ENCODE measurements around the gene ADCY2.

Gene ADCY2

DNA sequence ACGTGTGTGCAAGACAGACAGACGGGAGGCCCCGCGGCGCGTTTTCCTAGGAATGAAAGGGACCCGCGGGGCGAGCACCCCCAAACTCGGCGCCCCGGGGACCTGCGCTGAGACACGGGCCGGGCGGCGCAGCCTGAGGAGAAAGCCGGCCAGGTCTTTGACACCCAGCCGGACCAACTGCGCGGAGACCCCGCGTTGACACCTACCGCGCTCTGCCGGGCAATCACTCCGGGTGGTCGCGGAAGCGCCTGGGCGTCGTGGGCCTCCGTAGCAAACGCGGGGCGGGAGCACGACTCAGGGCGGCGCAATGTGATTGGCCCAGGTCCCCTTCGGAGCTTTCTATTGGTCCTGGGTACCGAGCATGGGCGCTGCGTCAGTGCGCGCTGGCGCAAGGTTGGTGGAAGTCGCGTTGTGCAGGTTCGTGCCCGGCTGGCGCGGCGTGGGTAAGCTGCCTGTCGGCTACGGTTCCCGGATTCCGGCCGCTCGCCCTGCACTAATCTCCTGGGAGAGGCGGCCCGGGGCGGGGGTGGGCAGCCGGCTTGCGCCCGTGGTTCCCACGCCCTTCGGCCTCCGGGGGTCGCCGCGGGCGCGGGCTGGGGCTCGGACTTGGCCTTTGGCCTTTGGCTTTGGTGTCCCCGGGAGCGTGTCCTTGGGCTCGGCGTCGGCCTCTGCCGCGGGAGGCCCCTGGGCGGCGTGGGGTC, 473.0 kb downstream of the ADCY2 start, which contains the start of the genes FASTKD3 and MTRR:
TSS of gene FASTKD3 (minus strand) at position 259 of the 701 bp plus-strand sequence. CDS start 948 bp downstream, outside the sequence.
TSS of gene MTRR (plus strand) at position 376 of the 701 bp plus-strand sequence. CDS start 1,647 bp downstream, outside the sequence.
- H3K27me3 ChIP-seq (ENCODE audit: control insufficient read depth in 5 of 5, insufficient read depth in 4 of 5, low read length in 5 of 5): no peaks in the 10 kb centered on the region
- H3K4me1 ChIP-seq (ENCODE audit: control insufficient read depth in 5 of 5, insufficient read depth in 5 of 5, low read length in 5 of 5): peaks cover 2 to 36% (median 29%) of the 10 kb centered on the region in 5 donors
- H3K4me3 ChIP-seq (ENCODE audit: low read depth in 1 of 5, low read length in 5 of 5): peak within 1 kb of the TSS; percentile 79 to 96 (median 91)
- peaks cover 1 to 17% (median 10%) of the 10 kb centered on the region in 5 donors for H3K36me3 ChIP-seq (ENCODE audit: control insufficient read depth in 5 of 5, insufficient read depth in 5 of 5, low read length in 5 of 5)
- no peaks in the 10 kb centered on the region for H3K9me3 ChIP-seq (ENCODE audit: control insufficient read depth in 5 of 5, low read length in 5 of 5)
- H3K27ac ChIP-seq (ENCODE audit: low read depth, low read length): peak within 1 kb of the TSS; percentile 66
- H3K9ac ChIP-seq (ENCODE audit: low read length in 5 of 5): peak within 1 kb of the TSS; percentile 77 to 97 (median 92)

DNA sequence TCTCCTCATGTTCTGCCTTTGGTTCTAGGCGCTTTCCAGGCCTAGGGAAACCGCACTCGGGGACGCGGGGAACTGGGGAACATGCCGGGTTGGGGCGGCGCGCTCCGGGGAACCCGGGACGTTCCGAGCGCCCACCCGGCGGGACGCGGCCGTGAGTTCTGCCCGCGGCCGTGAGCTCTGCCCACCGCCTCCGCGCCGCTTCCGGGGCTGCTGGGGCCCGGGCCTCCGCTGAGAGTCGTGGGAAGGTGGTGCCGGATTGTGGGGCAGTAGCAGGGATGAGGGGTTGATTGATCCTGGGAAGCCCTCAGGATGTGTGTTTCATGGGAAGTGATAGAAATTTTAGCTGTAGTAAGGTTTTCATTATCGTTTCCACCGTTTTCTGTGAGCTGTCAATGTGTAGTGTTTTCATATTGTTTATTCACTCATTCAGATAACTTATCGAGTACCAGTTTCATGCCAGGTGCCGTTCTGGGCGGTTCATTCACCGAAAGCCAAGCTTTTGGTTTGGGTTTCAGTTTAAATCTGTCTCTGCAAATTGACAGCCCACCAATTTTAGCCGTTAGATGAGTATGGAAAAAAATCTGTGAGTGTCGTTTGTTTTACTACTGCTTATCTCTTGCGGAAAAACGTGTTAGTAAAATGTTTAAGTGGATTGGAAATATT, 473.7 kb downstream of the ADCY2 start:
- peaks cover 2 to 36% (median 29%) of the 10 kb centered on the region in 5 donors for H3K4me1 ChIP-seq (ENCODE audit: control insufficient read depth in 5 of 5, insufficient read depth in 5 of 5, low read length in 5 of 5)
- H3K9me3 ChIP-seq (ENCODE audit: control insufficient read depth in 5 of 5, low read length in 5 of 5): no peaks in the 10 kb centered on the region

DNA sequence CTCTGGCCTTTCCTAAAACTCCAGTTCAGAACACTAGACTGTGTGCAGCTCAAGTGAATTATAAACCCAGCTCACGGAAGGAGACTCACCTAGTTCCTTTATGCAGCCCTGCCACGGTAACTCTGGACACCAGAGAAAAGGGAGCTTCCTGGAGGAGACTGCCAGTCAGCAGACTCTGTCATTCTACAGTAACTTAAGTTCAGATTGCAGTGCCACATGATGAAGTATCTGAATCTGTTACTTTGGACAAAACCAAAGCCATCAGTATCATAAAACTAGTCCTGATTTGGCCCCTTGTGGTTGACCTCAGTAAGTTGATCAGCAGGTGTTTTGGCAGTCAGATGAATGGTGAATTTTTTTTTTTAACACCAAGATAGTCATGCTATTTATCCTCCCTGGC, 475.7 kb downstream of the ADCY2 start:
- Histone ChIP-seq H3K27ac (ENCODE audit: low read depth, low read length) (no peak overlapping the region), H3K36me3 (ENCODE audit: control insufficient read depth in 5 of 5, insufficient read depth in 5 of 5, low read length in 5 of 5) (peaks cover 15 to 24% (median 18%) of the 10 kb centered on the region in 5 donors), H3K9ac (ENCODE audit: low read length in 5 of 5) (peak overlapping the region in 1 of 5 donors; percentile 17), H3K4me1 (ENCODE audit: control insufficient read depth in 5 of 5, insufficient read depth in 5 of 5, low read length in 5 of 5) (peaks cover 2 to 36% (median 29%) of the 10 kb centered on the region in 5 donors), H3K4me3 (ENCODE audit: low read depth in 1 of 5, low read length in 5 of 5) (no peak overlapping the region), H3K9me3 (ENCODE audit: control insufficient read depth in 5 of 5, low read length in 5 of 5) (no peaks in the 10 kb centered on the region), H3K27me3 (ENCODE audit: control insufficient read depth in 5 of 5, insufficient read depth in 4 of 5, low read length in 5 of 5) (no peaks in the 10 kb centered on the region)

More for the DNA sequence above, 473.7 kb downstream of the ADCY2 start:
- Histone ChIP-seq H3K27me3 (ENCODE audit: control insufficient read depth in 5 of 5, insufficient read depth in 4 of 5, low read length in 5 of 5) (no peaks in the 10 kb centered on the region), H3K4me3 (ENCODE audit: low read depth in 1 of 5, low read length in 5 of 5) (peak overlapping the region; percentile 79 to 93 (median 87)), H3K9ac (ENCODE audit: low read length in 5 of 5) (peak overlapping the region; percentile 77 to 97 (median 92)), H3K27ac (ENCODE audit: low read depth, low read length) (peak overlapping the region; percentile 66), H3K36me3 (ENCODE audit: control insufficient read depth in 5 of 5, insufficient read depth in 5 of 5, low read length in 5 of 5) (peaks cover 0 to 17% (median 10%) of the 10 kb centered on the region in 5 donors)

DNA sequence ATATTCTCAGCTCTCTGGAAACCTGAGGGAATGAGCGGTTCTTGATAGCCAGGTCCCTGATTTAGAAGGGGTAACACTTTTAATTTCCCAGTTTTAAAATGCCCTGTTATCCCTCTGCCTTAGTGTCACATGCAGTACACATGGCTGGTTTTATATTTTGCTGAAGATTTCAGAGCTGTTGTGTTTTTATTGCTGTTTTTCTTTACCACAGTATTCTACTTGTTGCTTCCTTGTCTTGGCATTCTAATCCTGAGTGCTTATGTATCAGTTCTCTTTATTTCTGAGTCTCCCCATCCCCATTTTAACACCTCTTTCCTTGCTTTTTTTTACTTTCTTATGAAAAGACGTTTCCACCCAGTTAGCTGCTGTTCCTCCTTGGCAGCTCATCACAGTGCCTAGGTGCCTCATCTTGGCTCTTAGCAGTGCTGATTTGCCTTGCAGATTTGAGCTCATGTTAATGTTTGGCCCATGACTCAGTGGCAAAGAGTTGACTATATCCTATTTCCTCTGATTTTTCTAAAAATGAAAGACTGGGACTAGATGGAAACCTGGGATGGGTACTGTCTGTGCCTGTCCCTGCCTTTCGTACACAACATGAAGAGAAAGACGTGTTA, 476.7 kb downstream of the ADCY2 start:
- peaks cover 20 to 30% (median 25%) of the 10 kb centered on the region in 5 donors for H3K36me3 ChIP-seq (ENCODE audit: control insufficient read depth in 5 of 5, insufficient read depth in 5 of 5, low read length in 5 of 5)
- H3K4me3 ChIP-seq (ENCODE audit: low read depth in 1 of 5, low read length in 5 of 5): peak overlapping the region in 1 of 5 donors; percentile 7
- H3K4me1 ChIP-seq (ENCODE audit: control insufficient read depth in 5 of 5, insufficient read depth in 5 of 5, low read length in 5 of 5): peaks cover 2 to 32% (median 25%) of the 10 kb centered on the region in 5 donors
- H3K9ac ChIP-seq (ENCODE audit: low read length in 5 of 5): peak overlapping the region in 3 of 5 donors; percentile 8 to 39 (median 35)
- no peaks in the 10 kb centered on the region for H3K27me3 ChIP-seq (ENCODE audit: control insufficient read depth in 5 of 5, insufficient read depth in 4 of 5, low read length in 5 of 5)
- H3K27ac ChIP-seq (ENCODE audit: low read depth, low read length): no peak overlapping the region
- no peaks in the 10 kb centered on the region for H3K9me3 ChIP-seq (ENCODE audit: control insufficient read depth in 5 of 5, low read length in 5 of 5)

DNA sequence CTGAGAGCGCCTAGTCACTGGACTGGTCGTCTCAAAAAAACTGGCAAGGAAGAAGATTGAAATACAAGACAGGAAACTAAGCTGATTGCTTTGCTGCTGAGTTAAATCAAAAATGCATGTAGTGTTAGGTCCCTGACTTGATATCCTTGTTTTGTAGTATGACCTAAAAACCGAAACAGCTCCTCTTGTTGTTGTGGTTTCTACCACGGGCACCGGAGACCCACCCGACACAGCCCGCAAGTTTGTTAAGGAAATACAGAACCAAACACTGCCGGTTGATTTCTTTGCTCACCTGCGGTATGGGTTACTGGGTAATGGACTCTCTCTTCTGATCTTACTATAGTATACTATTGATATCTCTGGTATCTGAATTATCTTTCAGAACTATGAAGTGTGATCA, 477.3 kb downstream of the ADCY2 start:
- no peaks in the 10 kb centered on the region for H3K27me3 ChIP-seq (ENCODE audit: control insufficient read depth in 5 of 5, insufficient read depth in 4 of 5, low read length in 5 of 5)
- H3K9me3 ChIP-seq (ENCODE audit: control insufficient read depth in 5 of 5, low read length in 5 of 5): no peaks in the 10 kb centered on the region
- peak overlapping the region in 2 of 5 donors; percentile 8 to 35 for H3K9ac ChIP-seq (ENCODE audit: low read length in 5 of 5)
- peak overlapping the region in 1 of 5 donors; percentile 7 for H3K4me3 ChIP-seq (ENCODE audit: low read depth in 1 of 5, low read length in 5 of 5)
- no peak overlapping the region for H3K27ac ChIP-seq (ENCODE audit: low read depth, low read length)
- H3K4me1 ChIP-seq (ENCODE audit: control insufficient read depth in 5 of 5, insufficient read depth in 5 of 5, low read length in 5 of 5): peaks cover 0 to 26% (median 19%) of the 10 kb centered on the region in 5 donors
- peaks cover 26 to 35% (median 31%) of the 10 kb centered on the region in 5 donors for H3K36me3 ChIP-seq (ENCODE audit: control insufficient read depth in 5 of 5, insufficient read depth in 5 of 5, low read length in 5 of 5)

DNA sequence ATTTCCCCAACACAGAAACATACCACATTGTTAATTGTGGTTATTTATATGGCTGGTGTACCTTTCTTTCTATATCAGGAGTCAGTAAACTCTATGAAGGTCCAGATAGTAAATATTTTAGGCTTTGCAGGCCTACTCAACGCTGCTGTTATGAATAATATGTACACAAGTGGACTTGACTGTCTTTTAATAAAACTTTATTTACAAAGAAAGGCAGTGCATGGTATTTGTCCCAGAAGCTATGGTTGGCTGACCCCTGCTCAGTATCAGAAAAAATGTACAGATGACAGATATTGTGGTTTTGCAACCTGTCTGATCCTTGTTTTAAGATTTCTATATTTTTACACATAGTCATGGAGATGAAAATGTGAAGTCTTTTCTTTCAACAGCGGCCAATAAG, 478.7 kb downstream of the ADCY2 start:
- Histone ChIP-seq H3K27me3 (ENCODE audit: control insufficient read depth in 5 of 5, insufficient read depth in 4 of 5, low read length in 5 of 5) (no peaks in the 10 kb centered on the region), H3K36me3 (ENCODE audit: control insufficient read depth in 5 of 5, insufficient read depth in 5 of 5, low read length in 5 of 5) (peaks cover 35 to 45% (median 37%) of the 10 kb centered on the region in 5 donors), H3K27ac (ENCODE audit: low read depth, low read length) (no peak overlapping the region), H3K4me3 (ENCODE audit: low read depth in 1 of 5, low read length in 5 of 5) (no peak overlapping the region), H3K4me1 (ENCODE audit: control insufficient read depth in 5 of 5, insufficient read depth in 5 of 5, low read length in 5 of 5) (peaks cover 0 to 22% (median 12%) of the 10 kb centered on the region in 5 donors), H3K9me3 (ENCODE audit: control insufficient read depth in 5 of 5, low read length in 5 of 5) (no peaks in the 10 kb centered on the region), H3K9ac (ENCODE audit: low read length in 5 of 5) (no peak overlapping the region)

DNA sequence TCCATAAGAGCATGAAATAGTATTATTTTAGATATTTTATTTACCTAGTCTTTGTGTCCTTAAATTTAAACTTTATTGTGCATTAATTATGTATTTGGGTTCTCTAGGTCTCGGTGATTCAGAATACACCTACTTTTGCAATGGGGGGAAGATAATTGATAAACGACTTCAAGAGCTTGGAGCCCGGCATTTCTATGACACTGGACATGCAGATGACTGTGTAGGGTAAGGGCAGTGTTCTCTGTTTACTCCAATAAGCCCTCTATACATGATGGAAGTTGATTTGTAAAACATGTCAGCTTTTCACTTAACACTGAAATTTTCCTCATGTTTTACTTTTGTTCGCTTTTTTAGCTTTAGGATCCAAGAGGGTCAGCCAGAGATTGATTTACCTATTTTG, 479.2 kb downstream of the ADCY2 start:
- Histone ChIP-seq H3K36me3 (ENCODE audit: control insufficient read depth in 5 of 5, insufficient read depth in 5 of 5, low read length in 5 of 5) (peaks cover 38 to 50% (median 42%) of the 10 kb centered on the region in 5 donors), H3K4me3 (ENCODE audit: low read depth in 1 of 5, low read length in 5 of 5) (no peak overlapping the region), H3K27ac (ENCODE audit: low read depth, low read length) (no peak overlapping the region), H3K27me3 (ENCODE audit: control insufficient read depth in 5 of 5, insufficient read depth in 4 of 5, low read length in 5 of 5) (no peaks in the 10 kb centered on the region), H3K9me3 (ENCODE audit: control insufficient read depth in 5 of 5, low read length in 5 of 5) (no peaks in the 10 kb centered on the region), H3K9ac (ENCODE audit: low read length in 5 of 5) (no peak overlapping the region), H3K4me1 (ENCODE audit: control insufficient read depth in 5 of 5, insufficient read depth in 5 of 5, low read length in 5 of 5) (peaks cover 0 to 18% (median 6%) of the 10 kb centered on the region in 5 donors)

DNA sequence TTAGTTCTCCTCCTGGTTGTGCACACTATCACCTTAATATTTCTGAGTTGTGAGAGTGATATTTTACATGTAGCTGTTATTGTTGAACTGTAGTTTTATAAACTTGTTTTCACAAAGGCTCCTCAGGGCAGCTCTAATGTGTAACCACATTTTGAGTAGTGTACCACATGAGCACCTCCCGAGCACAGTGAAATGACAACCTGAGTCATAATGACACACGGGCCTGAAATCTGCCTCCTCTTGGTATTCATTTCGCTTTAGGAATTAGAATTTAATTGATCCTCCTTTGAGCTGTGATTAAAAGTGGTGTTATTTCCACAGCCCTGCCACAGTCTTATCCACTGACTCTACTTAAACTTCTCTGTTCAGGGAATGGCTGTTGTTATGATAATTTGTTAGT, 480.9 kb downstream of the ADCY2 start:
- Histone ChIP-seq H3K9ac (ENCODE audit: low read length in 5 of 5) (no peak overlapping the region), H3K9me3 (ENCODE audit: control insufficient read depth in 5 of 5, low read length in 5 of 5) (no peaks in the 10 kb centered on the region), H3K27ac (ENCODE audit: low read depth, low read length) (no peak overlapping the region), H3K4me1 (ENCODE audit: control insufficient read depth in 5 of 5, insufficient read depth in 5 of 5, low read length in 5 of 5) (peaks cover 0 to 12% (median 0%) of the 10 kb centered on the region in 5 donors), H3K36me3 (ENCODE audit: control insufficient read depth in 5 of 5, insufficient read depth in 5 of 5, low read length in 5 of 5) (peaks cover 44 to 63% (median 55%) of the 10 kb centered on the region in 5 donors), H3K27me3 (ENCODE audit: control insufficient read depth in 5 of 5, insufficient read depth in 4 of 5, low read length in 5 of 5) (no peaks in the 10 kb centered on the region), H3K4me3 (ENCODE audit: low read depth in 1 of 5, low read length in 5 of 5) (no peak overlapping the region)

DNA sequence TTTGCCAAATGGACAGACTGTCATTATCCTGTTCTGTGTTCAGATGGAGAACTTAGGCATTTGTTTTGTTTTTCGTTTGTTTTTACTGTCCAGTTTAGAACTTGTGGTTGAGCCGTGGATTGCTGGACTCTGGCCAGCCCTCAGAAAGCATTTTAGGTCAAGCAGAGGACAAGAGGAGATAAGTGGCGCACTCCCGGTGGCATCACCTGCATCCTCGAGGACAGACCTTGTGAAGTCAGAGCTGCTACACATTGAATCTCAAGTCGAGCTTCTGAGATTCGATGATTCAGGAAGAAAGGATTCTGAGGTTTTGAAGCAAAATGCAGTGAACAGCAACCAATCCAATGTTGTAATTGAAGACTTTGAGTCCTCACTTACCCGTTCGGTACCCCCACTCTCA, 481.9 kb downstream of the ADCY2 start:
- Histone ChIP-seq H3K9me3 (ENCODE audit: control insufficient read depth in 5 of 5, low read length in 5 of 5) (no peaks in the 10 kb centered on the region), H3K4me3 (ENCODE audit: low read depth in 1 of 5, low read length in 5 of 5) (no peak overlapping the region), H3K27me3 (ENCODE audit: control insufficient read depth in 5 of 5, insufficient read depth in 4 of 5, low read length in 5 of 5) (no peaks in the 10 kb centered on the region), H3K36me3 (ENCODE audit: control insufficient read depth in 5 of 5, insufficient read depth in 5 of 5, low read length in 5 of 5) (peaks cover 43 to 72% (median 59%) of the 10 kb centered on the region in 5 donors), H3K27ac (ENCODE audit: low read depth, low read length) (no peak overlapping the region), H3K4me1 (ENCODE audit: control insufficient read depth in 5 of 5, insufficient read depth in 5 of 5, low read length in 5 of 5) (peaks cover 0 to 6% (median 0%) of the 10 kb centered on the region in 5 donors), H3K9ac (ENCODE audit: low read length in 5 of 5) (no peak overlapping the region)

All from subcutaneous abdominal adipose tissue (tissue), 5 donors.